H7 (cell line): ENCODE results near the gene SEZ6. TPM values are rescaled to one million over a fixed set of nuclear protein-coding genes. Genes with fewer than 3 reads are reported as not detected.

Source experiments
- DNase-seq: peaks from one replicate; pipeline ENCODE4 v3.0.0; 2012
- H3K27me3 ChIP-seq: 2 replicates; pipeline ENCODE4 v1.6.0; 2011; ENCODE audit warnings: mild to moderate bottlenecking, low read length; ENCODE audit not compliant: control insufficient read depth, insufficient read depth
- H3K36me3 ChIP-seq: replicated peaks from 2 replicates; pipeline ENCODE4 v1.5.1; 2011; ENCODE audit warnings: low read length; ENCODE audit not compliant: control insufficient read depth, insufficient read depth
- H3K4me3 ChIP-seq: 2 replicates; pipeline ENCODE4 v1.5.1; 2011; ENCODE audit warnings: low read depth, mild to moderate bottlenecking, control low read depth, low read length, moderate library complexity; ENCODE audit not compliant: insufficient read depth
- total RNA-seq: library from RNA; depleted of rRNA; stranded (reverse); fragments of >200 nt; shearing (Covaris generic); gene quantifications from 2 replicates; pipeline ENCODE4 v1.2.3, GENCODE V29; 2014

Gene SEZ6
- total RNA-seq, 1 experiment from 2014 or later: 0.83 TPM

GRCh38 chr17:29020576-29020975, 14.7 kb upstream of the SEZ6 start:
- no peak overlapping the region for H3K4me3 ChIP-seq
- H3K27me3 ChIP-seq: no peaks in the 10 kb centered on the region
- DNase-seq: no peak
- no peaks in the 10 kb centered on the region for H3K36me3 ChIP-seq

GRCh38 chr17:29019475-29020181, 13.8 kb upstream of the SEZ6 start:
- Histone ChIP-seq H3K27me3 (no peaks in the 10 kb centered on the region), H3K36me3 (no peaks in the 10 kb centered on the region), H3K4me3 (peak overlapping the region; percentile 19; the same call in 1 of the 2 replicates)
- peak; percentile 88 for DNase-seq

- no peak overlapping the region for H3K4me3 ChIP-seq
- H3K36me3 ChIP-seq: no peaks in the 10 kb centered on the region
- peak; percentile 70 for DNase-seq
- H3K27me3 ChIP-seq: no peaks in the 10 kb centered on the region
These were observed 13.1 kb upstream of the SEZ6 start for GRCh38 chr17:29018788-29019474.

GRCh38 chr17:29016345-29017210, 10.7 kb upstream of the SEZ6 start:
- no peaks in the 10 kb centered on the region for H3K27me3 ChIP-seq
- H3K36me3 ChIP-seq: no peaks in the 10 kb centered on the region
- H3K4me3 ChIP-seq: no peak overlapping the region
- DNase-seq: no peak

GRCh38 chr17:29014716-29015115, 8.9 kb upstream of the SEZ6 start:
- H3K4me3 ChIP-seq: no peak overlapping the region
- no peaks in the 10 kb centered on the region for H3K36me3 ChIP-seq
- DNase-seq: peak; percentile 26
- no peaks in the 10 kb centered on the region for H3K27me3 ChIP-seq

GRCh38 chr17:29012535-29012934, 6.7 kb upstream of the SEZ6 start:
- Histone ChIP-seq H3K4me3 (no peak overlapping the region), H3K27me3 (peaks cover under 1% of the 10 kb centered on the region; the same call in 1 of the 2 replicates), H3K36me3 (no peaks in the 10 kb centered on the region)
- DNase-seq: no peak

- H3K36me3 ChIP-seq: no peaks in the 10 kb centered on the region
- H3K4me3 ChIP-seq: no peak overlapping the region
- peaks cover 7% of the 10 kb centered on the region for H3K27me3 ChIP-seq
- peak; percentile 59 for DNase-seq
These were observed 4.8 kb upstream of the SEZ6 start for GRCh38 chr17:29010586-29010985.

GRCh38 chr17:29010129-29010528, 4.3 kb upstream of the SEZ6 start:
- H3K27me3 ChIP-seq: peaks cover 12% of the 10 kb centered on the region
- peak; percentile 54 for DNase-seq
- no peaks in the 10 kb centered on the region for H3K36me3 ChIP-seq
- H3K4me3 ChIP-seq: no peak overlapping the region

GRCh38 chr17:29008591-29008990, 2.8 kb upstream of the SEZ6 start:
- Histone ChIP-seq H3K4me3 (no peak overlapping the region), H3K36me3 (no peaks in the 10 kb centered on the region), H3K27me3 (peaks cover 25% of the 10 kb centered on the region)
- no peak for DNase-seq

- Histone ChIP-seq H3K4me3 (no peak overlapping the region), H3K36me3 (no peaks in the 10 kb centered on the region), H3K27me3 (peaks cover 25% of the 10 kb centered on the region)
- peak; percentile 71 for DNase-seq
These were observed 2.1 kb upstream of the SEZ6 start for GRCh38 chr17:29007860-29008455.

- no peak for DNase-seq
- H3K4me3 ChIP-seq: no peak overlapping the region
- H3K27me3 ChIP-seq: peaks cover 25% of the 10 kb centered on the region
- no peaks in the 10 kb centered on the region for H3K36me3 ChIP-seq
These were observed 1.6 kb upstream of the SEZ6 start for GRCh38 chr17:29007456-29007855.

- Histone ChIP-seq H3K27me3 (peaks cover 25% of the 10 kb centered on the region), H3K36me3 (no peaks in the 10 kb centered on the region), H3K4me3 (no peak overlapping the region)
- DNase-seq: peak; percentile 70
These were observed 1.6 kb downstream of the SEZ6 start for GRCh38 chr17:29004081-29004692.

GRCh38 chr17:29003289-29003688, 2.5 kb downstream of the SEZ6 start:
- peak; percentile 59 for DNase-seq
- no peaks in the 10 kb centered on the region for H3K36me3 ChIP-seq
- peaks cover 25% of the 10 kb centered on the region for H3K27me3 ChIP-seq
- no peak overlapping the region for H3K4me3 ChIP-seq

- peaks cover 25% of the 10 kb centered on the region for H3K27me3 ChIP-seq
These were observed 3.0 kb downstream of the SEZ6 start for GRCh38 chr17:29002811-29003210.

More at GRCh38 chr17:29002811-29003210, 3.0 kb downstream of the SEZ6 start:
- no peaks in the 10 kb centered on the region for H3K36me3 ChIP-seq
- no peak for DNase-seq
- H3K4me3 ChIP-seq: no peak overlapping the region
